HG03439 (cell line): ENCODE results near the gene CSF1.
"Not testable (repeated sequence)": the region's sequence is repeated elsewhere in the genome, so short reads cannot be mapped to it uniquely, and the experiment has no call there.

Experiments
- ATAC-seq: cut with Tn5 transposase; IDR thresholded peaks from one replicate; pipeline ENCODE4 v1.9.1; 2021; ENCODE audit warnings: mild to moderate bottlenecking, moderate library complexity; ENCODE audit not compliant: unreplicated experiment

CSF1 gene

DNA sequence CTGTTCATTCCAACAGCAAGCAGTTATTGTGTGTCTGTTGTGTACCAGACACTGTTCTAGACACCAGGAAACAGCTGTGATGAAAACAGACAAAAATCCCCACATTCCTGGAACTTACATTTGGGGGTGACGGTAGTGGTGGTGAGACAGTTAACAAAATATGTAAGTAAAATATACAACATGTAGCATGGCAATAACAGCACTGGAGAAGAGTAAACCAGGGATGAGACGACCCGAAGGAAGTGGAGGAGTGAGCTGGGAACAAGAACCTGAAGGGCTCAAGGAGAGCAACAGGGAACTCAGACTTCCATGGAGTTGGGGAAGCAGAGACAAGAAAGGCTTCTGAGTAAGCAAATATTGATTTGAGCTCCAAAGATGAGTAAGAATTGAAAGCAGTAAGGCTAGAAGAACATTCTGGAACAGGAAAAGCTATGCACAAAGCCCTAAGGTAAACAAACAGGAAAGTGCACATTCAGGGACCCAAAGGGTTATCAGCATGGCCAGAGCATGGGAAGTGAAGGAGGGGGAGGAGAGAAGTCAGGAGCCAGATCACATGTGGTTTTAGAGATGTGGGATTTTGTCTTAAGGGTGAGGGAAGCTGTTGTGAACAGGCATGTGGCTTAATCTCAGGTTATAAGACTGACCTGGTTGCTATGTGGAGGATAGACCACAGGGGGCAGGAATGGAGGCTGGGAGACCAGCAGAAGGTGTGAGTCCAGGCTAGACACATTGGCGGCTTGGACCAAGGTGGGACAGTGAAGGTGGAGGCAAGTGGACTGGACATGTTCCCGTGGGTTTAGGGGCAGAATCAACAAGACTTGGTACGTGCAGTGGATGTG lies 7.3 kb downstream of the CSF1 start:
- no peak for ATAC-seq

DNA sequence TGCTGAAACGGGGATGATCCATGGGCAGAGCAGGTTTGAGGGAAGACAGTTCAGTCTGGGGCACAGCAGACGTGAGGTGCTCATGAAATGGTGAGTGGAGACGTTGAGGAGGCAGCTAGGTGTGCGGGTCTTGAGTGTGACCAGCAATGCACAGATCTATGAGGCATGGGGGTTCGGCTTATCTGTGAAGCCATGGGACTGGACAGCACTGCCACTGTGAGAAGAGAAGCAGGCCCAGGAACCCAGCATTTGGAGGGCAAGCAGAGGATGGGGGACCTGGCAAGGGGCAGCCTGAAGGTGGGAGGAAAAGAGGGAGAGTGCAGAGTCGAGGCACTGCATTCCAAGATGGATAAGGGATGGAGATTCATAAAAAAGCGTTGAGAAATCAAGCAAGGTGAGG lies 8.0 kb downstream of the CSF1 start:
- no peak for ATAC-seq

DNA sequence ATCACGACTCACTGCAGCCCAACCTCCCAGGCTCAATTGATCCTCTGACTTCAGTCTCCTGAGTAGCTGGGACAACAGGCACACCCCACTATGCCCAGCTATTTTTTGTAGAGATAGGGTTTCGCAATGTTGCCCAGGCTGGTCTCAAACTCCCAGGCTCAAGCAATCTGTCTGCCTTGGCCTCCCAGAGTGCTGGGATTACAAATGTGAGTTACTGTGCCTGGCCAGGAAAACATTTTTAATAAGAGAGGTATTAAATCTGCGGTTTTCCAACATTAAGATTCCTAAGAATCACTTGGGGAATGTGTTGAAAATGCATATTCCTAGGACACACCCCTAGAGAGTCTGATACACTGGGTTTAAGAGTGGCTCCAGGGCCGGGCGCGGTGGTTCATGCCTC lies 8.7 kb downstream of the CSF1 start:
- ATAC-seq, result no peak

DNA sequence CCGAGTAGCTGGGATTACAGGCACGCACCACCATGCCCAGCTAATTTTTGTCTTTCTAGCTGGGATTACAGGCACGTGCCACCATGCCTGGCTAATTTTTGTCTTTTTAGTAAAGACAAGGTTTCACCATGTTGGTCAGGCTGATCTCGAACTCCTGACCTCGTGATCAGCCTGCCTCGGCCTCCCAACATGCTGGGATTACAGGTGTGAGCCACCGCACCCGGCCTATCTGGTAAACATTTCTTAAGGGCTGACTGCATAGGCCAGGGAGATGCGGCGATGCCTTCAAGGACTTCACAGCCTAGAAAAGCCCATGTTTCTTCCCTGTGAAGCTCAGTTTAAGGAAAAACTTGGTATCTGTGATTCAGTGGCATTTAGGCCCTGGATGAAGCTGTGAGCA lies 9.7 kb downstream of the CSF1 start:
- ATAC-seq, result not testable (repeated sequence)

DNA sequence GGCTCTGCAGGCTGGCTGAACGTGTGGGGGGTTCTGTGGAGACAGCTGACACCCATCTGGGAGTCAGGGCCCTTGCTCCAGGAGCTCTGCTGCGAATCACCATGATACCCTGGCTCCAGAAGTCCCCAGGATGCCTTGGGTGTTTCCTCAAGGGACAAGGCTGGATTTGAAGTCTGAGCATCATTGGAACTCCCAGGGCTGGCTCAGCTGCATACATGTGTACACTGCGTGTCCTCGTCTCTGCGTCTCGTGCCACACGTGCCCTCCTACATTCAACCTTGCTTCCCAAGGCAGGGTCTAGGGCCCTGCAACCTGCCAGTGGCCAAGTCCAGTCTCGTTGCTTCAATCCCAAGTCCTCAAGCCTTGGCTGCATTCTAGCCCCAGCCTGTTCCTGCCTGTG lies 11.7 kb downstream of the CSF1 start:
- ATAC-seq, result no peak

DNA sequence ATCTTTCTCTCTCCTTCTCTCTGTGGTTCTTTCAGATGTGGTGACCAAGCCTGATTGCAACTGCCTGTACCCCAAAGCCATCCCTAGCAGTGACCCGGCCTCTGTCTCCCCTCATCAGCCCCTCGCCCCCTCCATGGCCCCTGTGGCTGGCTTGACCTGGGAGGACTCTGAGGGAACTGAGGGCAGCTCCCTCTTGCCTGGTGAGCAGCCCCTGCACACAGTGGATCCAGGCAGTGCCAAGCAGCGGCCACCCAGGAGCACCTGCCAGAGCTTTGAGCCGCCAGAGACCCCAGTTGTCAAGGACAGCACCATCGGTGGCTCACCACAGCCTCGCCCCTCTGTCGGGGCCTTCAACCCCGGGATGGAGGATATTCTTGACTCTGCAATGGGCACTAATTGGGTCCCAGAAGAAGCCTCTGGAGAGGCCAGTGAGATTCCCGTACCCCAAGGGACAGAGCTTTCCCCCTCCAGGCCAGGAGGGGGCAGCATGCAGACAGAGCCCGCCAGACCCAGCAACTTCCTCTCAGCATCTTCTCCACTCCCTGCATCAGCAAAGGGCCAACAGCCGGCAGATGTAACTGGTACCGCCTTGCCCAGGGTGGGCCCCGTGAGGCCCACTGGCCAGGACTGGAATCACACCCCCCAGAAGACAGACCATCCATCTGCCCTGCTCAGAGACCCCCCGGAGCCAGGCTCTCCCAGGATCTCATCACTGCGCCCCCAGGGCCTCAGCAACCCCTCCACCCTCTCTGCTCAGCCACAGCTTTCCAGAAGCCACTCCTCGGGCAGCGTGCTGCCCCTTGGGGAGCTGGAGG lies 12.7 kb downstream of the CSF1 start:
- ATAC-seq, result no peak

DNA sequence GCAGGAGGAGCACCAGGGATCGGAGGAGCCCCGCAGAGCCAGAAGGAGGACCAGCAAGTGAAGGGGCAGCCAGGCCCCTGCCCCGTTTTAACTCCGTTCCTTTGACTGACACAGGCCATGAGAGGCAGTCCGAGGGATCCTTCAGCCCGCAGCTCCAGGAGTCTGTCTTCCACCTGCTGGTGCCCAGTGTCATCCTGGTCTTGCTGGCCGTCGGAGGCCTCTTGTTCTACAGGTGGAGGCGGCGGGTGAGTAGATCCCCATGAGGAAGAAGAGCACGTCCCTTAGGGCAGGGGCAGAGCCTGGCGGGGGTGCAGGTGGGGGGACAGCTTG lies 13.3 kb downstream of the CSF1 start:
- ATAC-seq, result no peak

DNA sequence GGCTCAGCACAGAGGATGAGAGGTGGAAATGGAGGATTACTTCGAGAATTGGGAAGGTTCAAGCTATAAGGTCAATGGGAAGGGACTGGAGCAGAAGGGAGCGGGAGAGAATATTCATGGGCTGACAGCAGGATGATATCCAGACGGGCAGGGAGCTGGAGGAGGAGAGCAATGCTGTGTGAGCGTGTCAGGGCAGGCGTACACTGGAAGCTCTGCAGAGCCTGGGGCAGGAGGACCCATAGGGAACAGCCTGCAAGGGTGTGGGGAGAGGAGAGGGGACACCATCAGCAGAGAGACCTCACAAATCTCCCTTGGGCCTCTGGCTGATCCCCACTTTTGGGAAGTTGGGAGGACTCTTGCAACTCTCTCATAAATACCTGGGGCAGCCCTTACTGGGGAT lies 13.7 kb downstream of the CSF1 start:
- ATAC-seq, result no peak

DNA sequence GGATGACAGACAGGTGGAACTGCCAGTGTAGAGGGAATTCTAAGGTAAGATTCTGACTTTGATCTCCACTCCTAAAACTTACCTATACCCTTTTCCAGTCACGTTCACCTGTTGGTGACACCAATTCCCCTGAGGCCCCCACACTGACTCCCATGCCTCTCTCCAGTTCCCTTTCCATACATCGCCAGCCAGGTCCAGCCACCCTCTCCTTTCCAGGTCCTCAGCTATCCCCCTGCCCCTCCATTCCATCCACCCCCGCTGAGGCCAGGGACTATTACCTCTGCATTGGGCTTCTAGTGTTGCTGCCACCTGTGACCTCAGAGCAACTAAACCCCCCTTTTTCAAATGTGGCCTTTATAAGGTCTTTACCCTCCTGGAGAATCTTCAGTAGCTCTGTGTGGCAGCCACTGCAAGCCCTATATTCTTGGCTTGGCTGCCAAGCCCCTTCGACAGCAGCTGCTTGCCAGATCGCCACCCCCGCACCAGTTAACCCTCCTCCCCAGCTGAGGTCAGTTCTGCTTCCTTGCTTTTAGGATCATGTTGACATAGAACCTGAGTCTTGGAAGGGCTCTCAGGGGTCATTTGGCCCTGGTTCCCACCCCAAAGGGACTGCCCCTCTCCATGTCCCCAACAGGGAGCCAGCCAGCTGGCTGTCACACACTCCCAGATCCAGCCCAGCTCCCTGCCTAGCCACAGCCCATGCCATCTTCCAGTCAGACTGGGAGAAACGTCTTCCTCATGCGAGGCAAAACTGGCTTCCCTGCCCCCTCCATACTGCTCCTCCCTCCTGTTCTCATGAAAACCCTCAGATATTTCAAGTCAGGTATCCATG lies 14.7 kb downstream of the CSF1 start:
- no peak for ATAC-seq

DNA sequence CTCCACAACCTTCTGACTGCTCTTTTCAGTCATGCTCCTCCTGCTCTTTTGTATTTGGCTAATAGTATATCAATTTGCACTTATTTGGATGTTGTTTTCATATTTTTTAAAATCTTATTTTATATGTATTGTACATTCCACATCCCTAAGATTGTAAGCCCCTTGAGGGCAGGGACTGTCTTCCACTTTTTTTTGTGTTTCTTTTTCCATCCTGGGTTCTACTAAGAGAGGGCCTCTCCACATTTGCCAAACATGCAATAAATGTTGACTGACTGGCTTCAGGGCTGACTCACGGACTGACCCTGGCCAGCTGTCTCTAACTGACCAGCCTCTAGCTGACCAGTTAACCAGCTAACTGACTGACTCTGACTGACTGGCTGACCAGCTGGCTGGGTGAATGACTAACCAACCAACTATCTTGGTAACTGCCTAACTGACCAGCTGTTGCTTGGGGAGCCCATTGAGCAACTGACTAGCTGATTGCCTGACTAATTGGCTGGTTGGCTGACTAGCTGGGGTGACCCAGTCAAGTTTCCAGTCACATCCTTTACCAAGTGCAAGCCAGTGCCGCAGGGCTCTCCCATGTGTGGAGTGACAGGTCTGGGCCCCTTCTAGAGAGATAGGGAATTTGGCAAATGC lies 16.1 kb downstream of the CSF1 start:
- ATAC-seq, result no peak

DNA sequence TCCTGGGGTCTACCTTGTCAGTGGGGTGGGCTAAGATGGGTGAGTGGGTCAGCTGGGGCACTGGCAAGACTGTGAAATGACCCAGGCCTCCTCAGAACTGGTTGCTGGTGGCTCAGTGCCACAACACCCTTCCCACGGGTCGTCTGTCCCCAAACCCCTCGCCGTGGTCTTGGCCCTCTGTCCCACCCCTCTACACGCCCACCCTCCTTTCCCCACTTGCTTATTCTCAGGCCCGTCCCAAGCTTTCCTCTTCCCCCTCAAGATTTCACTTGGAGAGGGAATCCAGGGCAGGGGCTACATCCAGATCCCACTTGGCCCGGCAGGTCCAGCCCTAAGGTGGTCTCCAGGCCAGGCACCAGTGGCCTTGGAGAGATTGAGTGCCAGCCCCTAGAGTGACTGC lies 16.7 kb downstream of the CSF1 start:
- no peak for ATAC-seq

DNA sequence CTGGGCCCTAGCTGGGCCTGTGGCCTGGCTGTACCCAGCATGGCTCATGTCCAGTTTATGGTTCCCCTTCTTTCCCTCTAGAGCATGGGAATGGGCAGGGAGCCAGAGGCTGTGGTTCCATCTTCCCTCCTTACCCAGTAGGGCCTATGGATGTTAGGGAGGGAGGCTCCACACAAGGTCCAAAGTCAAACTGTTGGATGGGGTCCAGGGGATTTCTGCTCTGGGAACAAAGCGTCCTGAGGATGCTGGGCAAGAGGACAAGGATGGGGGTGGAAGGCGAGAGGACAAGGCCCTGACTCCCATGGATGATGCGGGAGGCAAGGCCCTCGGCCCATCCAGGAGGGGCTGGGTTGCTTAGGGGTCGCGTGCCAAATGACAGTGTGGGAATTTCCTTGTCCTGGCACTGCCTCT lies 17.3 kb downstream of the CSF1 start:
- ATAC-seq, result no peak

DNA sequence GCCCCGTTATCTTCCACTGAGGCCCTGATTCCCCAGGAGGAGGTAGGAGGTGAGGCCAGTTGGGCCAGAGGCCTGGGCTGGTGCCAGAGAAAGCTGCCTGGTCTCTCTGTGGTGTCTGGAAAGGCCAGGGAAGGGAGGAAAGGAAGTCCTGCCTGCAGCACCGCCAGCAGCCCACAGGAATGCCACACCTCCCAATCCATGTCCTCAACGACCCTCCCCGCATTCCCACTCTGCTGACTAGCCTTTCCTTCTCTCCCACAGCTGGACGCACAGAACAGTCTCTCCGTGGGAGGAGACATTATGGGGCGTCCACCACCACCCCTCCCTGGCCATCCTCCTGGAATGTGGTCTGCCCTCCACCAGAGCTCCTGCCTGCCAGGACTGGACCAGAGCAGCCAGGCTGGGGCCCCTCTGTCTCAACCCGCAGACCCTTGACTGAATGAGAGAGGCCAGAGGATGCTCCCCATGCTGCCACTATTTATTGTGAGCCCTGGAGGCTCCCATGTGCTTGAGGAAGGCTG lies 18.0 kb downstream of the CSF1 start:
- no peak for ATAC-seq

DNA sequence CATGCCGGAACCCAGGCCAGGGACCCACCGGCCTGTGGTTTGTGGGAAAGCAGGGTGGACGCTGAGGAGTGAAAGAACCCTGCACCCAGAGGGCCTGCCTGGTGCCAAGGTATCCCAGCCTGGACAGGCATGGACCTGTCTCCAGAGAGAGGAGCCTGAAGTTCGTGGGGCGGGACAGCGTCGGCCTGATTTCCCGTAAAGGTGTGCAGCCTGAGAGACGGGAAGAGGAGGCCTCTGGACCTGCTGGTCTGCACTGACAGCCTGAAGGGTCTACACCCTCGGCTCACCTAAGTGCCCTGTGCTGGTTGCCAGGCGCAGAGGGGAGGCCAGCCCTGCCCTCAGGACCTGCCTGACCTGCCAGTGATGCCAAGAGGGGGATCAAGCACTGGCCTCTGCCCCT lies 18.5 kb downstream of the CSF1 start:
- no peak for ATAC-seq

DNA sequence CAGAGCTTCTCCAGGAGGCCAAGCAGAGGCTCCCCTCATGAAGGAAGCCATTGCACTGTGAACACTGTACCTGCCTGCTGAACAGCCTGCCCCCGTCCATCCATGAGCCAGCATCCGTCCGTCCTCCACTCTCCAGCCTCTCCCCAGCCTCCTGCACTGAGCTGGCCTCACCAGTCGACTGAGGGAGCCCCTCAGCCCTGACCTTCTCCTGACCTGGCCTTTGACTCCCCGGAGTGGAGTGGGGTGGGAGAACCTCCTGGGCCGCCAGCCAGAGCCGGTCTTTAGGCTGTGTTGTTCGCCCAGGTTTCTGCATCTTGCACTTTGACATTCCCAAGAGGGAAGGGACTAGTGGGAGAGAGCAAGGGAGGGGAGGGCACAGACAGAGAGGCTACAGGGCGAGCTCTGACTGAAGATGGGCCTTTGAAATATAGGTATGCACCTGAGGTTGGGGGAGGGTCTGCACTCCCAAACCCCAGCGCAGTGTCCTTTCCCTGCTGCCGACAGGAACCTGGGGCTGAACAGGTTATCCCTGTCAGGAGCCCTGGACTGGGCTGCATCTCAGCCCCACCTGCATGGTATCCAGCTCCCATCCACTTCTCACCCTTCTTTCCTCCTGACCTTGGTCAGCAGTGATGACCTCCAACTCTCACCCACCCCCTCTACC lies 19.1 kb downstream of the CSF1 start:
- no peak for ATAC-seq

DNA sequence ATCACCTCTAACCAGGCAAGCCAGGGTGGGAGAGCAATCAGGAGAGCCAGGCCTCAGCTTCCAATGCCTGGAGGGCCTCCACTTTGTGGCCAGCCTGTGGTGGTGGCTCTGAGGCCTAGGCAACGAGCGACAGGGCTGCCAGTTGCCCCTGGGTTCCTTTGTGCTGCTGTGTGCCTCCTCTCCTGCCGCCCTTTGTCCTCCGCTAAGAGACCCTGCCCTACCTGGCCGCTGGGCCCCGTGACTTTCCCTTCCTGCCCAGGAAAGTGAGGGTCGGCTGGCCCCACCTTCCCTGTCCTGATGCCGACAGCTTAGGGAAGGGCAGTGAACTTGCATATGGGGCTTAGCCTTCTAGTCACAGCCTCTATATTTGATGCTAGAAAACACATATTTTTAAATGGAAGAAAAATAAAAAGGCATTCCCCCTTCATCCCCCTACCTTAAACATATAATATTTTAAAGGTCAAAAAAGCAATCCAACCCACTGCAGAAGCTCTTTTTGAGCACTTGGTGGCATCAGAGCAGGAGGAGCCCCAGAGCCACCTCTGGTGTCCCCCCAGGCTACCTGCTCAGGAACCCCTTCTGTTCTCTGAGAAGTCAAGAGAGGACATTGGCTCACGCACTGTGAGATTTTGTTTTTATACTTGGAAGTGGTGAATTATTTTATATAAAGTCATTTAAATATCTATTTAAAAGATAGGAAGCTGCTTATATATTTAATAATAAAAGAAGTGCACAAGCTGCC lies 19.8 kb downstream of the CSF1 start:
- ATAC-seq, result no peak

DNA sequence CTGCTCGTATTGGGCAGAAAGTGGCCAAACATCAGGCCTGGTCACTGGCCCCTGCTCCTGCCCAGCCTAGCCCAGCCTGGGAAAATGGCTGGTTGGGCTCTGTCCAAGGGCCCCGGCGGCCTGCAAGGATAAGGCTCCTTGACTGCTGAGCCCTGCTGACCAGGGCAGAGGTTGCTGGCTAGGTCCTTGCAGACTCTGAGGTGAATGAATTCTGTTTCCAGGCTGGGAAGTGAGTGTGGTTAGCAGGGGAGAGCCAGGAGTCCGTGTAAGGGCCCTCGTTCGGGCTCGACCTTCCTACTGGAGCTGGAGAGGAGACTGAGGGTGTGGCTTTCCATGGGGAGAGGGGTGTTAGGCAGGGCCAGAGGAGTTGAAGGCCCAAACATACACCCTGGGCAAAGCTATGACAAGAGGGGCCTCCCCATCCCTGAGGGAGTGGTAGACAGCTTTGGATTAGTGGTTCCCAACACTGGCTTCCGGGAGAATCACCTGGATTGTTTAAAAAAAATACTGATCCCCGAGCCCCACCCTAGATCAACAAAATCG lies 20.6 kb downstream of the CSF1 start:
- no peak for ATAC-seq

DNA sequence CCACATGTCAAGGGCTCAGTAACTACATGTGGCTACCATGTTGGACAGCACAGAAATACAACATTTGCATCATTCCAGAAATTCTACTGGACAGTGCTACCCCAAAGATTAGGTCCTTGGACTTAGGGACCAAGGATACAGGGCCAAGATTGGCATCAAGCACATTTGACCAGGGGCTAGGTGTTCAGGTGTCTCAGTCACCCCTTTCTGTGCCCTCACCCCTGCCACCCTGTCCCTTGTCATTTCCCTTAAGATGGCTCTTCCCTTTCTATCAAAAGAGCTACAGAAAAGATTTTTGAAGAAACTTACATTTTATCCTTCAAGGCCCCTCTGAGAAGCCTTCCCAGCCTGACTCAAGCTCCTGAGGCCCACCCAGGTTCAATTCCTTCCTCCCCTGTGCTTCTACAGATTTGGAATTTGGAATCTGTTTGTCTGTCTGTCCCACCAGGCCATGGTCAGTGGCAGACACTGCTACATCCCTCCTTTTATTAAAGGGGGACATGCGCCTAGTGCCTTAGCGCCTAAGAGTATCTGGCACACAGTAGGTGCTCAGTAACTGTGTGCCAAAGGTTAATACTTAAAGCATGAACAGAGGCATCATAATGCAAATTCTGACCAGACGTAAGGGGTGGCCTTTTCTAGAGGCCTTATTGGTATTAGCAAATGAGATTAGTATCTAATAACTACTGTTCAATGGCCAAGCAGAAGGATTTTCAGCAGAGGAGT lies 21.4 kb downstream of the CSF1 start:
- no peak for ATAC-seq

DNA sequence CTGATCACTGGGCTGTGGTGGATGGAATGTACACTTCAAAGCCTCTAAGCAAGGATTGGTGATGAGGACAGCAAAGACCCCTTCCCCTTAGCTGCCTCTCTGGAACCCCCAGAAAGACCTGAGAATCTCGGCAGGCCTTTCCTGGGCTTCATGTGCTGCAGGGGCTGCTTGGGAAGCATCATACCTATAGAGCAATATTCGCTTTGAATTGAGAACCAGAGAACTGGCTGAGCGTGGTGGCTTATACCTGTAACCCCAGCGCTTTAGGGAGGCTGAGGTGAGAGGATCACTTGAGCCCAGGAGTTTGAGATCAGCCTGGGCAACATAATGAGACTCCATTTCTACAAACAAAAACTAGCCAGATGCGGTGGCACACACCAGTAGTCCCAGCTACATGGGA lies 22.0 kb downstream of the CSF1 start:
- ATAC-seq, result no peak
